KBM-7 (cell line): Measurements from ENCODE around the gene BAHD1.
A peak's percentile ranks its signal among the peaks of the same experiment; 100 is the strongest.

Experiments used
- DNase-seq: peaks from one replicate; pipeline ENCODE4 v3.0.0-alpha.2; 2015
- in situ Hi-C: fragments of 300-500 bp; cut with MboI; formaldehyde crosslinking; loops from 2 replicates; pipeline ENCODE4 v1.14.3; 2020; ENCODE audit warnings: low sequenced_read_pairs, low pct_unique_long_range_greater_than_20kb, mixed read lengths

The BAHD1 gene

DNA sequence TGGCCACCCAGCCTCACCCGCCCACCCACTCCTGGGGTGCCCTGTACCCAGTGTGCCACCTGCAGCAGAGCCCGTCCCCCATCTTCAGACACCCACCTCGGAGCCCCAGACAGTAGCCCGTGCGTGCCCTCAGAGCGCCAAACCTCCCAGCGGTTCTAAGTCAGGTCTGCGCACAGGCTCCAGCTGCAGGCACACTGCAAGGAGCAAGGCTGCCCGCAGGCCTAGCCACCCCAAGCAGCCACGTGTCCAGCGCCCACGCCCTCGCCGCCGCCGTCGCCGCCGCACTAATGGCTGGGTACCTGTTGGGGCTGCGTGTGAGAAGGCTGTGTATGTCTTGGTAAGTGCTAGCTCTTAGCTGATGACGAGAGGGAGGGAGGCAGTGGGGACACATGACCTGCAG is 21.2 kb downstream of the BAHD1 start:
- in situ Hi-C loops = no loop called here
- no peak for DNase-seq

DNA sequence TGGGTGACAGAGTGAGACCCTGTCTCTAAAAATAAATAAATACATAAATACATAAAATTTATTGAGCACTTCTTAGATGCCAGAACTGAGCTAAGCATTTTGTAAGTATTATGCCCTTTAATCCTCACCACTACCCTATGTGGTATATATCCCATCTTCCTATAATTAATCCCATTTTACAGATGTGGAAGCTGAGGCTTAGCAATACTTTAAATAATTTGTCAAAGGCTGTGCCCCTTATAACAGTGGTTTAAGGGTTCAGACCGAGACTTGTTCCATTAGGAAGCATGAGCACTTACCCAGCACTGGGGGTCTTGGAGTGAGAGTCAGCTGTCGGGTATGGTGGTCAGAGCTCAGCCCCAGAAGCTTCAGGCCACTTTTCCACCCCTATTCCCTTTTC is 22.5 kb downstream of the BAHD1 start:
- in situ Hi-C loops = no loop called here
- no peak for DNase-seq

DNA sequence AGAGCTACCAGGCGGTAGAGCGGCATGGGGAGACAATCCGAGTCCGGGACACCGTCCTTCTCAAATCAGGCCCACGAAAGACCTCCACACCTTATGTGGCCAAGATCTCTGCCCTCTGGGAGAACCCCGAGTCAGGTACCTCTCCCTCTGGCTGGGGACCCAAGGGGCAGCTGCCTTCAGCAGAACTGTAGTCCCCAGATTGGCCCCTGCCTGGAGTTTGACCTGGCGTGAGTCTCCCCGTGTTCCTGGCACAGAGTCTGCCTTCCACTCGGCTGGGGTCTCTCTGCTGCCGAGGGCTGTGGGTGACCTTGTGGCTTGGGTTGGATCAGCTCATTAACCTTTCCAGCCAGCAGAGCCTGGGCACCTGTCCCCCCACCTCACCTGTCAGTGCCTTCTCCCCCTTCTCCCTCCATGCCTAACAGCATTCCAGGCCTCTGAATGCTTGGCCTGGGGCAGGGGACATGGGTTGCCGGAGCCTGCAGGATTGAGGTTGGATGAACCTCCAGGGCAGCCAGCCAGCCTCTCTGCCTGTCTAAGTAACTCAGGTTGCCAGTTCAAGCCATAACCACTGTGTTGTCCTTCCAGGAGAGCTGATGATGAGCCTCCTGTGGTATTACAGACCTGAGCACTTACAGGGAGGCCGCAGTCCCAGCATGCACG is 23.3 kb downstream of the BAHD1 start:
- in situ Hi-C loops = no loop called here
- DNase-seq = no peak

DNA sequence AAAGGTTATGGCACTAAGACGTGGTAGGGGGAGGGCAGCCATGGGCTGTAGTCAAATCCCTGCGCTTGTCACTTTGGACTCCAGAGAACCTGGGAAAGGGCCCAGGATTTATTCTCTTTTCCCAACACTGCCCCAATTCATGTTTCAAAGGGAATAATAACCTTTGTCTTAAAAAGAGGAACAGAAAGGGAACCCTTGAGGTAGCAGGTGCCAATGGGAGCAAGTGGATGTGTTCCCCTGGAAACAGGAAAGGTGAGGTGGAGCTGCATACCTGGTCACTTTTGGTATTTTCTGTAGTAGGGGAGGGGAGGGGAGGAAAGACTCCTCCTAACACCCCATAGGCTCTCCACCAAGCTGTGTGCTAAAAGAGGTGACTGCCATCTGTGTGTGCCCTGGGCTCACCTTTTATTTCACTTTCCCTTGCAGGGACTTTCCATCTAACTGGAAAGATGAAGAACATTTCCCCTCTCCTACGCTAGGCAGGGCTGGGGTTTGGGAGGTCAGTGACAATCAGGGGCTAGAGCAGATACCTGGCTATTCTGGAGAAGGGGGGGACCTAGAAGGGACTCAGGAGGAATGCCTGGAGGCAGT is 23.9 kb downstream of the BAHD1 start:
- no peak for DNase-seq
- in situ Hi-C loops = no loop called here

DNA sequence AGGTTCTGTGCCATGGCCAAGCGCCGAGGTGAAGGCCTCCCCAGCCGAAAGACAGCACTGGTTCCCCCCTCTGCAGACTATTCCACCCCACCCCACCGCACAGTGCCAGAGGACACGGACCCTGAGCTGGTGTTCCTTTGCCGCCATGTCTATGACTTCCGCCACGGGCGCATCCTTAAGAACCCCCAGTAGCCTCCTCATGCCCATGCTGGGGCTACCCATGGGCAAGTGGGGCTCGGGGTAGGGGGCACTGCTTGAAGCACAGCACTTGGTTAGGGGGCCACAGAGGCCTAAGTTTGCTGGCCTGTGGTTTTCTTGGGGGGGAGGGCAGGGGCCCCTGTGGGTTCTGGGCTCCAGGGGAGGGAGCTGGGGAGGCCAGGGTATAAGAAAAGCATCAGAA is 25.2 kb downstream of the BAHD1 start:
- in situ Hi-C loops = no loop called here
- no peak for DNase-seq

DNA sequence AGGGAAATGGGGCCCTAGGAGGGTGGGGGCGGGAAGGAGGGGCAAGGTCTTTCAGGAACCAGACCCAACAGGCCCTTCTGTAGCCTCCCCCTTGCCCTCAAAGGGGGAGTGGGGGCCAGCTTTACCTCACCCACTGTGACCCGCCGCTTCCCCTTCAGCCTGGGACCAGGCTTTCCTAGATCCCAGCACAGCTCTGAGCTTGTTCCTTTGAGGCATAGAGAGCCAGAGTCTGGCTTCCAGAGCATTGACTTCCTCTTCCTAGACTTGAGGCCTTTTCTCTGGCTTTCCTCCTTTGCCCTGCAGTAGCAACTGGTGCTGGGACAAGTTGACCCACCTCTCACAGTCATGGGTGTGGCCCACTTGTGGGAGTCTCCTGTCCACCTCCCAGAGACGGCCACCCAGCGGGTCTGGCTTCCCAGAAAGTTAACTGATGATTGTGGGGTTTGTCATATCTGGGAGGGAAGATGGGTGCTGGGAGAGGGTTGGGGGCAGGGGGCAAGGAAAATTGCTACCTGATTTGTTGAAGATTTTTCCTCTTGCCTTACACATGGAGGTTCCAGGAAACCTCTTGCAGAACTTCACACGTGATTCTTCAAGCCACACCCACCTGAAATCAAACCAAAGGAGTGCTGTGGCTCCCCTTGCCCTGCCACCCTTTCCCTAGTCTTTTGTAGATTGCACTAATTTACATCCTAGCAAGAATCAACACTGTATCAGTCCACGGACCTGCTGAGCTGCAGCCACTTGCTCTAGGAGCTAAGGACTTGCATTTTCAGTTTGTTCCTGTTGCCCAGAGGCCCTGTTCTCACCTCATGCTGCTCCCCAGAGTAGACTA is 25.9 kb downstream of the BAHD1 start:
- in situ Hi-C loops = no loop called here
- no peak for DNase-seq

DNA sequence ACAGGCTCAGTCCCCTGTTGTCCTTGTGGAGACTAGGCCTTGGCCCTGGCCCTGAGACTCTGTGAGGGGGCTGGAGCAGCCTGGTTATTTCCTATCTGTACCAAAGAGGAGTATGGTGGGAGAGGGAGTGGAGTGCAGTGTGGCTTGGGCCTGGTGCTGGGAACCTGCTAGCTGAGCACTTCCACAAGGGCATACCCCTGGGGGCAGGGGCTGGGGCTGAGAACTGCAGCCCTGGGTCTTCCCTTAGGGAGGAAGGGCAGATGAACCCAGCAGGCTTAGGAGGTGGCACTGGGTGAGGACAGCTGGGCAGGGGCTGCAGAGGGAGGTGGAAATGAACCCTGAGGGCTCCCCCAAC is 26.5 kb downstream of the BAHD1 start:
- in situ Hi-C loops = no loop called here
- no peak for DNase-seq

DNA sequence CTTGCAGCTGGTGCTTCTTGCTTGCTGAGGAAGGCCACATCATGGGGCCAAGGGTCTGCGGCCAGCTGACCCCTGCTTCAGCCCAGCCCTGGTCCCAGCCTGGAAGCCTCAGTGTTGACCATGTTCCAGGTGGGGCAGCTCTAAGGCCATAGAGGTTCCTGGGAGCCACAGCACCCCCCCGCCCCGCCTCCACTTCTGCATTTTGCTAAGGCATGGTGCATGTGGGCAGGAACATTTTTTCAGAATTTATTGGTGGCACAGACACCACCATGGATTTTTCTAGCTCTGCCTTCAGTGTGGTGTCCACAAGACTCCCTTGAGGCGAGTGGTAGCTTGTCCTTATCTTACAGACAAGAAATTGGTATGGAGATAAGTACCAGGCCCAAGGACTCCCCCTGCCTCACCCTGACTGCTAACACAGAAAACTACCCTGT is 28.2 kb downstream of the BAHD1 start:
- in situ Hi-C loops = no loop called here
- peak; percentile 28 for DNase-seq

DNA sequence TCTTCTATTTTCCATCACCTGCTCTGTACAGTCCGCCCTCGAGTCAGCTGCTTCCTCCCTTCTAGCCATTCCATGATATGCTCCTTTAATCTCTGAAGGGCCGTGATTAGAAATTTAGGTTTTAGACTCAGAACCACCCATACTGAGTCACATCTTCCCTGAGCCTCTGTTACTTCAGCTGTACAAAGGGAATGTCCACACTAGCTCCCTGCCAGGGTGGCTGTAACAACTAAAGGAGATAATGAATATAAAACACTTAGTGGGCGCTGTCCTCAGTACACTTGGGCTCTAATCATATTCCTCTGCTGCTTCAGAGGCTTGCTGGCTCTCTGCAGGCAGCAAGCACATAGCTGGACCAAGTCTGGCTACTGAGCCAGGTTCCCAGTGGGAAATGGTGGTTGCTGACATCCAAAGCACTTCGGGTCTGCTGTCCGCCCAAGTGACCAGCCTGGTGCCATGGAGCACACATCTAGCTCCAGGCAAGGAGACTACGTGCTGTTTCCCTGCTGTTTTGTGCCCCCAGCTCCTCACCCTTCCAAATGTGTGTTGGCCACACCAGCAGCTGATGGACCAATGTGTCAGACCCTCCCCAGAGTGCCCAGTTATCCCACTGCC is 29.1 kb downstream of the BAHD1 start:
- in situ Hi-C loops = no loop called here
- no peak for DNase-seq

DNA sequence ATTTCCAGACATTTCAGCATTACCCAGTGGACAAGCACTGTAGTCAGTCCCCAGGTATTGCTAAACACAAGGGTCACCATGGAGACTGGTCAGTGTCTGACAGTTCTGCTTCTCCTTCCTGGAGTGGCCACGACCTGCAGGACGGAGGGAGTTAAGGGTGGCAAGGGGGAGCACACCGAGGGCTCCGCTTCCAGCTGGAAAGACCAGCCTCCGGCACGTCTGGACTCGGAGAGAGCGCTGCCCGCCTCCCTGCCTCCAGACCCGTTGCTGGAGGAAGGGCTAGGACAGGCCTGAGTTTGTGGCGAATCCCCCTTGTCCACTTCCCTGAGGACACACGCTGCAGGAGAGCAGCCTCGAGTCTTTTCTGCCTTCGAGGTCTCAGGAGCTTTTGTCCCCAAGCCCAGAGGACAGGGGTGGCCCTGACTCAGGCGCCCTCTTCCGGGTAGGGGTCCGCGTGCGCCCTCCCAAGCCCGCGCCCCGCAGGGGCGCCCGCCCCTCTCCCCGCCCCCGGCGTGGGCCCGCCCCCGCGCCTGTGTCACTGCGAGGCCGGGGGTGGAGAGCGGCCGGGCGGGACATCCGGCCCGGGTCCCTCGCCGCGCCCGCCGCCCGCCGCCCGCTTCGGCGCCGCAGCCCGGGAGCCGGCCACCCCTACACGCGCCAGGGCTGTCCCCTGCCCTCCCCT is 29.8 kb downstream of the BAHD1 start, which contains the start of gene CHST14:
Gene CHST14, plus strand, starts transcription at position 562 of the 682 bp plus-strand sequence. CDS start 230 bp downstream, outside the sequence.
- peak; percentile 48 for DNase-seq
- in situ Hi-C loops = no loop called here

DNA sequence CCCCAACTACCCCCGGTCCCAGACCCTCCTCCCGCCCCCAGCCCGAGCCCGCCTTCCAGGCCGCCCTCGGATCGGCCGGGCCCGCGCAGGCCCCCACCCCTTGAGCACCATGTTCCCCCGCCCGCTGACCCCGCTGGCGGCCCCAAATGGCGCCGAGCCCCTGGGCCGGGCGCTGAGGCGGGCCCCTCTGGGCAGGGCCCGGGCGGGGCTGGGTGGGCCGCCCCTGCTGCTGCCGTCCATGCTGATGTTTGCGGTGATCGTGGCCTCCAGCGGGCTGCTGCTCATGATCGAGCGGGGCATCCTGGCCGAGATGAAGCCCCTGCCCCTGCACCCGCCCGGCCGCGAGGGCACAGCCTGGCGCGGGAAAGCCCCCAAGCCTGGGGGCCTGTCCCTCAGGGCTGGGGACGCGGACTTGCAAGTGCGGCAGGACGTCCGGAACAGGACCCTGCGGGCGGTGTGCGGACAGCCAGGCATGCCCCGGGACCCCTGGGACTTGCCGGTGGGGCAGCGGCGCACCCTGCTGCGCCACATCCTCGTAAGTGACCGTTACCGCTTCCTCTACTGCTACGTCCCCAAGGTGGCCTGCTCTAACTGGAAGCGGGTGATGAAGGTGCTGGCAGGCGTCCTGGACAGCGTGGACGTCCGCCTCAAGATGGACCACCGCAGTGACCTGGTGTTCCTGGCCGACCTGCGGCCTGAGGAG is 30.5 kb downstream of the BAHD1 start:
- DNase-seq = peak; percentile 56
- in situ Hi-C loops = no loop called here

DNA sequence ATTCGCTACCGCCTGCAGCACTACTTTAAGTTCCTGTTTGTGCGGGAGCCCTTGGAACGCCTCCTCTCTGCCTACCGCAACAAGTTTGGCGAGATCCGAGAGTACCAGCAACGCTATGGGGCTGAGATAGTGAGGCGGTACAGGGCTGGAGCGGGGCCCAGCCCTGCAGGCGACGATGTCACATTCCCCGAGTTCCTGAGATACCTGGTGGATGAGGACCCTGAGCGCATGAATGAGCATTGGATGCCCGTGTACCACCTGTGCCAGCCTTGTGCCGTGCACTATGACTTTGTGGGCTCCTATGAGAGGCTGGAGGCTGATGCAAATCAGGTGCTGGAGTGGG is 31.0 kb downstream of the BAHD1 start:
- DNase-seq = no peak

DNA sequence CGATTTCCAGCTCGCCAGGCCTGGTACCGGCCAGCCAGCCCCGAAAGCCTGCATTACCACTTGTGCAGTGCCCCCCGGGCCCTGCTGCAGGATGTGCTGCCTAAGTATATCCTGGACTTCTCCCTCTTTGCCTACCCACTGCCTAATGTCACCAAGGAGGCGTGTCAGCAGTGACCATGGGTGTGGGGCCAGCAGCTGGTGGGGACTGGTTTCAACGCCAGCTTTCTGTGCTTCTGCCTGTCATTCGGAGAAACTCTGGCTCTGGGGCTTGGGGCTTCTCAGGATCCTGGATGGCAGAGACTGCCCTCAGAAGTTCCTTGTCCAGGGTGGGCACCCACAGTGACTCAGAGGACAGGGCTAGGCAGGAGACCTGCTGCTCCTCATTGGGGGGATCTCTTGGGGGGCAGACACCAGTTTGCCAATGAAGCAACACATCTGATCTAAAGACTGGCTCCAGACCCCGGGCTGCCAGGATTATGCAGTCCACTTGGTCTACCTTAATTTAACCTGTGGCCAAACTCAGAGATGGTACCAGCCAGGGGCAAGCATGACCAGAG is 31.5 kb downstream of the BAHD1 start:
- in situ Hi-C loops = no loop called here
- DNase-seq = no peak

More for the DNA sequence above, 31.0 kb downstream of the BAHD1 start:
- in situ Hi-C loops = no loop called here

DNA sequence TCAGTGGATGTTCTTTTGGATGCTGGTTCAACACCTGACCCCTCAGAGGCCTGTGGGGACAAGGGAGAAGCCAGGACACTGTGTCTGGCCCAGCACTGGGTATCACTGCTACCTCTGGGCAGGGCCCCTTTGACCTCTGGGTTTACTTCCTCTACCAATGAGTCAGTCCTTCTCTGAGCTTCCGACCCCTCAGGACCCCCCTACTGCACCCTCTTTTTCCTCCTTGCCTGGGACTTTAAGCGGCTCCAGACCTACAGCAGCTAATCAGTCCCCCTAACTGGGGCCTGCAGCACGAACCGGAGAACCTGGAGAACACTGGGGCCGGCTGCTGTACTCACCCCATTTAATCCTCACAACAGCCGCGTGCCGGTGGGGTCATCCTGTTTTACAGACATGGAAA is 33.8 kb downstream of the BAHD1 start:
- in situ Hi-C loops = no loop called here
- no peak for DNase-seq

DNA sequence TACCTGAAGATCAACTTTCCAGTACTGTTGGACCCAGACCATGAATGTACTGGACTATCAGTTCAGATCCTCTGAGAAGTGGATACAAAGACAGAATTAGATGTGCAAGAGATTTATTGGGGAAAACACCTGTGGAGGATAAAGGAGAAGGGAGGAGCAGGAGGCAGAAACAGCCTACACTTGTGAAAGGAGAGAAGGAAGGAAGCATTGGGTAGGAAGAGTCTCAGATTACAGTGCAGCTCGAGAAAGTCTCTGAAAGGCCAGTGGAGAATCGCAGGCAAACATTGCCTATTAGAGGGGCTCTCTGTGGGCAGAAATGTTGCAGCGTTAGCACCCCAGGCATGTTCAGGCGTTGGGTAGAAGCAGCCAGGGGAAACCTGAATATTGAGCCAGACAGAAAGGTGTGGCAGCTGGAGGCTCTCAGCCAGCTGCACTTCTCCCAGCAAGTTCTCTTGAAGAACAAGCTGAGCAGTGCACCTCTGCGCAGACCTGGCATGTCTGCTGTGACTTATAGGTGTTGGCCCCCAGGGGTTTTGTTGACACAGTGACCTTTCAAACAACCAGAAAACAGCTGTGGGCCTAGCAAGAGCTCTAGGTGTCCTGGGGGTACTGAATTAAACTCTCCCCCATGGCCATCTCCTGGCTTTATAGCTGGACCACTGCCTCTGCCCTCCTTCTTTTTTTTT is 37.0 kb downstream of the BAHD1 start:
- DNase-seq = peak; percentile 38
- in situ Hi-C loops = no loop called here

DNA sequence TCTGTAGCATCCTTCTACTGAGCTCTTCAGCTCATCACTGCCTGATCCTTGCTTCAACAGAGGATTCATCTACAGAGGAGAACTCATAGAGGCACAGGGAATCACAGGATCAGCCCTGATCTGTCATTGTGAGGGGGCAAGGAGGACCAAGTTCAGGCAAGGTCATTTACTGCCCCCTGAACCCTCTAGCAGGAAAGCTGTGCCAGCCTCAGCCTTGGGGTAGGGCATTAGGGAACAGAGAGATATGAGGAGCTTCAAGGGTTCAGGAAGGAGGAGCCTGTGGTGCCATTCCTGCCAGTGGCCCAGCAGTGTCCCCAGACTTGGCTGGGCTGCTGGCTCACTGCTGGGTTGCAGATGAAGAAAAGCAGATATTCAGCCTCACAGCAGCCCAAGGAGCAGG is 38.3 kb downstream of the BAHD1 start:
- DNase-seq = no peak
- in situ Hi-C loops = no loop called here

DNA sequence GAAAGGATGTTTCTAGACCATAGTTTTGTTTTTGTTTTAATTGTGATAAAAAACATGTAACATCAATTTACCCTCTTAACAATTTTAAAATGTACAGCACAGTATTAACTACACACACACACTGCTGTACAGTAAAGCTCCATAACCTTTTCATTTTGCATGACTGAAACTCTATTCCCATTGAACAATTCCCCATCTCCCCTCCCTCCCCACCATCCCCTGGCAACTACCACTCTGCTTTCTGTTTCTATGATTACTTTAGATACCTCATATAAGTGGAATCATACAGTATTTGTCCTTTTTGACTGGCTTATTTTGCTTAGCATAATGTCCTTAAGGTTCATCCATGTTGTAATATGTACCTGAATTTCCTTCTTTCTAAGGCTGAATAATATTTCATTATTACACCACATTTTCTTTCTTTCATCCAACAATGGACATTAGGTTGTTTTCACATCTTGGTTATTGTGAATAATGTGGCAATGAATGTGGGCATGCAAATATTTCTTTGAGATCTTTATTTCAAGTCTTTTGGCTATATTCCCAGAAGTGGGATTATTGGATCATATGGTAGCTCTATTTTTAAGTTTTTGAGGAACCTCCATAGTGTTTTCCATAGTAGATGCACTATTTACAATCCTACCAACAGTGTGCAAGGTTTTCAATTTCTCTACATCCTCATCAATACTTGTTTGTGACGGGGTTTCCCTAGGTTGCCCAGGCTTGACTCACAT is 40.8 kb downstream of the BAHD1 start:
- in situ Hi-C loops = no loop called here
- no peak for DNase-seq
